ENCODE measurements around the gene MLLT1.
A peak's percentile ranks its signal among the peaks of the same experiment; 100 is the strongest.

The MLLT1 gene

DNA sequence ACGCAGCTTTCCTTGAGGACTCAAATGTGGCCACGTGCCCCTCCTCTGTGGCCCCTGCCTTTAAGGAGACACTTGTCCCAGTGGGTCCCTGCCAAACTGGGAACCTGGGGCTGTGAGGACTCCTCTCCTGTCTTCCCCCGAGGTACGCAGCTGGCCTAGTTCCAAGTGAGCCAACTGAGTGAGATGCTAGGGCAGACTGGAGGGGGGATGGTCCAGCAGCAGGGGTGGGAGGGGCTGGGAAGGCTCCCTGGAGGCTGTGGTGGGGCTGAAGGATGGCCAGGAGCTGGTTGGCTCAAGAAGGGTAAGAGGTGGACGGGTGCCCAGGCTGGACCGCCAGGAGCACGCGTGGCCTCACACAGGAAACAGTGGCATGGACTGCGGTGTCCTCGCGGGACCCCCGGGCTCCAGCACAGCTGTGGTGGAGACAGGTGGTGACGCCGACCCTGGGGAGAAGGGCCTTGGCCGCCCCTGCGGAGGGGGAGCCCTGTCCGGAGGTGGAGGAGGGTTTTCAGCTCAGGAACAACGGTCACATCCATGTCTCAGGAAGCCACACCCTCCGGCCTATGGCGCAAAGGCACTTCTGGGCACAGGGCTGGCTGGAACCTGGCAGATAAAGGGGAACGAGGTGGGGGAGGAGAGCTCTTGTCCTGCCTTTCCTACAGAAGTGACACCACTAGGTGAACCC is 45.8 kb downstream of the MLLT1 start:
- DNase-seq = peak; percentile 80

GRCh38 chr19:6233056-6233826 is 46.5 kb downstream of the MLLT1 start:
- DNase-seq = peak; percentile 66

GRCh38 chr19:6232601-6233055 is 47.1 kb downstream of the MLLT1 start:
- no peak for DNase-seq

GRCh38 chr19:6230991-6231448 is 48.8 kb downstream of the MLLT1 start:
- no peak for DNase-seq

DNA sequence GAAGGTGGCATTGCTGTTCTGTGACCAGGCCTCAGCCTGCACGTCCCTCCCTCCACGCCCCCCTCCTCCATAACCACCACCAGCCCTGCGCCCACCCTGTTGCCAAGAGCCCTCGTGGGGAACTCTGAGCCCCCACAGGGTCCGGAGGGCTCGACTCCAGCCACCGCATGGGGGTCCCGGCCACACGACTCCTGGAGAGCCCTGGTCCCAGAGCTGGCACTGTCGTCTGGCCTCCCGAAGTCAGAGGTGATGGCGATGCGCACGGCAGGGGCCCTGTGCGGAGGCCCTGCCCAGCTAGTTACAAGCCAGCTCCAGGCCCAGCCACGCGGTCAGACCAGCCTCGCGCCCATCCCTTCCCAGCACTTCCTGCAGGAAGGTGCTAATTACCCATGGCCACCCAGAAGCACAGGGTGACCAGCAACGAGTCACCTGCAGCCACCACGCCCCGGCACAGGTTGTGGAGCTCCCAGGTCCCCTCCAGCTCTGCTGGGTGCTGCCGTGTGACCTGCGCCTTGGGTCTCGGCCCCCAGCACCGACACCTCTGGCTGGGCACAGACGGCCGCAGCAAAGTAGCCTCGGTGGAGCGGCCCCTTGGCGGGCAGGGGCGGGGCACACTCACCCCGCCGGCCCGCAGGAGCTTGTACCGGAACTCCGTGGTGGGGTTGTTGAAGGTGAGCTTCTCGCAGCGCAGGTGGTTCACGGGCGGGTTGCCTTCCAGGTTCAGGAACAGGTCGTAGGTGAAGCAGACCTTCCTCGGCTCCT is 49.6 kb downstream of the MLLT1 start:
- DNase-seq = no peak

- no peak for DNase-seq
Measured at GRCh38 chr19:6229216-6229913, 50.4 kb downstream of the MLLT1 start.

GRCh38 chr19:6228551-6229215 is 51.1 kb downstream of the MLLT1 start:
- DNase-seq = no peak

GRCh38 chr19:6227936-6228325 is 51.8 kb downstream of the MLLT1 start:
- DNase-seq = no peak

- DNase-seq = no peak
Measured at GRCh38 chr19:6227156-6227935, 52.4 kb downstream of the MLLT1 start.

GRCh38 chr19:6226444-6227155 is 53.2 kb downstream of the MLLT1 start:
- no peak for DNase-seq

GRCh38 chr19:6226012-6226411 is 53.8 kb downstream of the MLLT1 start:
- no peak for DNase-seq

DNA sequence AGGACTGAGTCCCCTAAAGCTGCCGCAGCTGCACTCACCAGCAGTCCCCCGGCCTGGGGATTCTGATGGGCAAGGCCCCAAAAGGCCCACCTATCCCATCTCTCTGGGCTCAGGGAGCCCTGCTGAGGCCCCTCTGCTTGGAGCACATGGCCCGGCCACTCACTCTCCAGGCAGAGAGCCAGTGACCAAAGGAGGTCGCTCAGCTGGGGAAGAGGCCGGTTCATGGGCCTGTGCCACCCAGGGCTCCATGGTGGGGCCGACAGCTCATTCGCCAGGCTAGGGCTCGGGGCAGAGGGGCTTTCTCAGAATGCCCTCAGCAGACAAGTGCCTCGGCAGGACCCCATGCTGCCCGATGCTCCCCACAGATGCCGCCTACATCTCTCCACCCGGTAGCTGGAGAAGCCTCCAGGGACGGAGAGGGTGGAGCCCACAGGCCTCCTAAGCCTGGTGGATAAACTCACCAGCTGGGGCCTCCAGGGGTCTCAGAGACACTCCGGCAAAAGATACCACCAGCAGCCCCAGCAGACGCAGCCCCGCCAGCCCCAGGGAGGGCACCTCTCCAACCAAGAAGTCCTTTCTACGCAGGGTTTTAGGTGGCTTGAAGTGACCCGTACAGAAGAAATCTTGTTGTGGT is 54.4 kb downstream of the MLLT1 start:
- no peak for DNase-seq

DNA sequence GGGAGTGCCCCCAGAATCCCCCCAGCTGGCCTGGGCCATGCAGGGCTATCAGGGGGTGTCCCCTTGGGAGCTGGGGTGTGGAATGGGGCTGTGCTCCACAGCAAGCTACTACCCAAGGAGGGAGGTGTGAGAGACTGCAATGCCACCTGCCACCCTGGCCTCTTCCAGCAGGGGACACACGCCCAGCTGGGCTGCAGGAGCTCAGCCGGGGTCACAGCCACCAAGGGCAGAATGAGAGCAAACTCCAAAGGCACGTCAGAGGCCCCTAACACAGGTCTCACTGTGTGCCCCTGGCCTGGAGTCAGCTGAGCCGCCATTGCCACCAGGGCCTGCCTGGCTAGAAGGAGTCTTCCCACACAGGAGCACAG is 55.5 kb downstream of the MLLT1 start:
- no peak for DNase-seq

- peak; percentile 57 for DNase-seq
Measured at GRCh38 chr19:6223461-6224307, 56.1 kb downstream of the MLLT1 start.

DNA sequence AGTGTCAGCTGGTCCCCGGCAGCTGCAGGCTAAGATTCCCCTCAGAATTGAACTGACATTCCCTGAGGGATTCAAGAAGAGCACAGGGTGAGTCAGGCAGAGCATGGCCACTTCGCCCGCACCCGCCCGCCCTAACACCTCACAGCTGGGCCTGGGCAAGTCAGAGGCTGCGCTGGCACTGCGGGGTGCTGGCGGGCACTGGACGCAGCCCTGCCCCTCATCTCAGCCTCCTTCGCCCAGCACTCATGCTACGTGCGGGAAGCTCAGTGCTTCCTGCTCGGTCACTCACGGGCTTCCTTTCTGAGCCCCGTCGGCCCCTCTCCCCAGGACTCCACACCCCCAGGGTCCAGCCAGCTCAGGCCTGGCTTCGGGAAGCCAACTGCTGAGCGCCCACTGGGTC is 56.9 kb downstream of the MLLT1 start:
- no peak for DNase-seq

GRCh38 chr19:6221878-6222746 is 57.7 kb downstream of the MLLT1 start:
- no peak for DNase-seq

DNA sequence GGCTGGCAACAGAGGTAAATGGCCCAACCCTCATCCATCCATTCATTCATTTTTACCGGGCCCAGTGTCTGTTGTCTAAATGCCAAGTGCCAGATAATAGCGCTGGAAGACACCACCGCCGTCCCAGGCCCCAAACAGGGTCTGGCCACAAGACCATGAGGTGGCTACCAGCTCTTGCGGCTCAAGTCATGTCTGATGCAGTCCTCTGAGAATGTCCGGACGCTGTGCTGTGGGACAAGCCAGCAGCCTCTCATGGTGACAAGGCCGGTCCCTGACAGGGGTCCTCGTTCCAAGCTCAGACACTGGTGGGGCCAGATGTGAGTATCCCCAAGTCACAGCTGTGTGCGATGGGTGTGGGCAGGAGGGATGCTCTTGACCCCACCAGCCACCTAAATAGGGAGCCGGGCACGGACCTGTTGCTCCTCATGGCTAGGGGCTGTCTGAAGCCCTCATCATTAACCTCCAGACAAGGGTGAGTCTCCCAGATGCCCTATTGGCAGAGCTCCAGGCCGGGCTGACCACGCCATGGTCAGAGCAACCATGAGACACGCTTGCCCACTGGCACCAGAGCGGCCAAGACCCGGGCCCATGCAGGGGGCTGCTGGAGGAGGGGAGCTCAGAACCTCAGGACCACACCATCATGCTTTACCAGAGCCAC is 58.4 kb downstream of the MLLT1 start:
- no peak for DNase-seq
